Fibroblast of skin of right biceps (primary cell): ENCODE measurements around the gene DHX30.
A peak's percentile ranks its signal among the peaks of the same experiment; 100 is the strongest.
"Not testable (repeated sequence)": the region's sequence is repeated elsewhere in the genome, so short reads cannot be mapped to it uniquely, and the experiment has no call there.

ENCODE experiments used
- DNase-seq: peaks from one replicate; pipeline ENCODE4 v3.0.0-alpha.2; 2013

DHX30 gene

GRCh38 chr3:47802734-47803479 lies at the start of gene DHX30:
DHX30 (plus strand) TSS chr3:47803138; CDS start chr3:47810684, 7,546 bp downstream.
- peak; percentile 84 for DNase-seq

- no peak for DNase-seq
Observed at GRCh38 chr3:47758261-47759025, 44.5 kb upstream of the DHX30 start.

- DNase-seq = not testable (repeated sequence)
Observed at GRCh38 chr3:47760207-47760606, 42.7 kb upstream of the DHX30 start.

DNA sequence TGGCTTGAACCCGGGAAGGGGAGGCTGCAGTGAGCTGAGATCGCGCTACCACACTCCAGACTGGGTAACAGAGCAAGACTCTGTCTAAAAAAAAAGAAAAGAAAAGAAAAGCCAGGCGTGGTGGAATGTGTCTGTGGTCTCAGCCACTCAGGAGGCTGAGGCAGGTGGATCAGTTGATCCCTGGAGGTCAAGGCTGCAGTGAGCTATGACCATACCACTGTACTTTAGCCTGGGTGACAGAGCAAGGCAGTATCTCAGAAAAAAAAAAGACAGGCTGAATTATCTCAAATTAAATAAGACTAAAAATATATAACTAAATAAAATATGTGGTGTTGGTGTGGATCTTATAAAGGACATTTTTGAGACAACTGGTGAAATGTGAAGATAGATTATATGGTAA lies 41.9 kb upstream of the DHX30 start:
- no peak for DNase-seq

- DNase-seq = peak; percentile 8
Observed at GRCh38 chr3:47762233-47762632, 40.7 kb upstream of the DHX30 start.

GRCh38 chr3:47766186-47766585 lies 36.8 kb upstream of the DHX30 start:
- no peak for DNase-seq

GRCh38 chr3:47772047-47772446 lies 30.9 kb upstream of the DHX30 start:
- DNase-seq = no peak

GRCh38 chr3:47772788-47773187 lies 30.1 kb upstream of the DHX30 start:
- no peak for DNase-seq

GRCh38 chr3:47778746-47779145 lies 24.2 kb upstream of the DHX30 start:
- no peak for DNase-seq

GRCh38 chr3:47780741-47781684 lies 21.9 kb upstream of the DHX30 start:
- DNase-seq = peak; percentile 47

DNA sequence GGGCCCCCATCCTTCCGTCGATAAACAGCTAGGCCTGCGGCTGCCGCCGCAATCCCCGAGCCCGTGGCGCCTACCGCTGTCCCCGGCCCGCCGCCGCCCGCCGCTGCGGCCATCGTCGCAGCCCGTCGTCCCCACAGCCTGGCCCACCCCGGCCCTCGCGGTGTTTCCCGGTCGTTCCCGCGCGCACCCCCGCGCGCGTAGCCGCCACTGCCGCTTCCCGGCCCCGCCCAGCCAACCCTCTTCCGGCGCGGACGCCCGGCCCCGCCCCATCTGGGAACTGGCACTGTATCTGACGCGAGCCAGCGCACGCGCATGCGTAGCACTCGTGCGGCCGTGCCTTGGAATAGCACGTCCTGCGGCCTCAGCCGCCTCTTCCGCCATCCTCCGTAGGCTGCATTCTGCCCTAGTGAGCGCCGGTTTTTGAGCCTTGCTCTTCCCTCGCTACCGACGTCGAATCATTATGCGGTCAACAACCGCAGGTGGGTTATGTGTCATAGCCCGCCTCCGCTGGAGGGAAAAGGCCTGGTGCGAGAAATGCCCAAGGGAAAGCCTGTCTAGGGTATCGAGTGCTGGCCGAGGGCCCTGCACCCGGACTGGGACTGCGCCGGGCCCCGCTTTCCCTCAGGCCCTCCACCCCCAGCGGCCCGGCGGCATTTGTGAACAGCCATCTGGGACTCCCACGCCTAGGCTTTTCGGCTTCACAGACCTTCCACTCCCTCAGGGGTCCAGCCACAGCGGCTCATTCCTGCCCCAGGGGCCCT lies 21.1 kb upstream of the DHX30 start, which contains the start of gene SMARCC1:
SMARCC1 (minus strand) TSS at position 209 of the 761 bp plus-strand sequence; CDS start at position 113, 96 bp downstream.
- peak; percentile 97 for DNase-seq

DNA sequence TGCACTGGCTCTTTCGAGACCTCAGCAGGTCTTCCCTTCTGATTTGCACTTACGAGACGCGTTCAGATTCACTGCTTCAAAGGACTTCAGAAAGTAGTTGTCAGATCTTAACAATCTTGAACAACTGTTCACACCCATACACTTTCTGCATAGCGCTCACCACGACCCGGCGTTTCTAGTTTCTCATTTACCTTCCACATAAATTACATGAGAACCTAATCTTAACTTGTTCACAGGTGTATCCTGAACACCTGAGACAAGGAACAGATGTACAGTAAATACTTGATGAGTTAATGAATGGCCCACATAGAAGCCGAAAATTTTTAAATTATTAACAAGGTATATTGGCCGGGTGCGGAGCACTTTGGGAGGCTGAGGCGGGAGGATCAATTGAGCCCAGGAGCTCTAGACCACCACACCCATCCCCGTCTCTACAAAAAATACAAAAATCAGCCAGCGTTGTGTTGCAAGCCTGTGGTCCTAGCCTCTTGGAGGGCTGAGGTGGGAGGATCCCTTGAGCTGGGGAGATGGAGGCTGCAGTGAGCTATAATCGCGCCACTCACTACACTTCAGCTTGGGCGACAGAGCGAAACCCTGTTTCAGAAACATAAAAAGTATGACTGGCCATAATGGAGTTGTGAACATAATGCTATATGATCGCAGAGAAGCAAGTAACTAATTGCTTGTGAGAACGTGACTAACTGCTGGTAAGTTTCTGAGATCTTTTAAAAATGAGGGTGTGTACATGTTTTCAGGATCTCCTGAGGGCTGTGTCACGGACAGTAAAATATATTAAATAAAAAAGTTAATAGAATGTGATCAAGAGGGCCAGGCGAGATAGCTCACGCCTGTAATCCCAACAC lies 20.3 kb upstream of the DHX30 start:
- no peak for DNase-seq

DNA sequence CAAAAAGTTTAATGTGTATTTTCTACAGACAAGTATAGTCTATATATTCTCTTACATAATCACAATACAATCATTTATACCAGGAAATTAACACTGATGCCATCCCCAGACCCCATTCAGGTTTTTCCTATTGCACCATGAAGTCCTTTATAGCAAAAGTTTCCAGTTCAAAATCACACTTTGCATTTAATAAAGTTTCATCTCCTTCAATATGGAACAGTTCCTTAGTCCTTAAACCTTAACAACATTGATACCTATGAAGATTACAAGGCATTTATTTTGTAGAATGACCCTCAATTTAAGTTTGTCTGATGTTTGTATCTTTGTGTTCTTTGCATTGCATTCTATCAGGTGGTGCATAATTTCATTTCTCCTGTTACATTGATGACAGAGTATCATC lies 19.3 kb upstream of the DHX30 start:
- DNase-seq = no peak

- no peak for DNase-seq
Observed at GRCh38 chr3:47791193-47791855, 11.6 kb upstream of the DHX30 start.

- DNase-seq = no peak
Observed at GRCh38 chr3:47792699-47793098, 10.2 kb upstream of the DHX30 start.

GRCh38 chr3:47794544-47794943 lies 8.4 kb upstream of the DHX30 start:
- no peak for DNase-seq

GRCh38 chr3:47799733-47800132 lies 3.2 kb upstream of the DHX30 start:
- no peak for DNase-seq

- DNase-seq = no peak
Observed at GRCh38 chr3:47803480-47804025, 615 bp downstream of the DHX30 start.

GRCh38 chr3:47804577-47804976 lies 1.6 kb downstream of the DHX30 start:
- no peak for DNase-seq

DNA sequence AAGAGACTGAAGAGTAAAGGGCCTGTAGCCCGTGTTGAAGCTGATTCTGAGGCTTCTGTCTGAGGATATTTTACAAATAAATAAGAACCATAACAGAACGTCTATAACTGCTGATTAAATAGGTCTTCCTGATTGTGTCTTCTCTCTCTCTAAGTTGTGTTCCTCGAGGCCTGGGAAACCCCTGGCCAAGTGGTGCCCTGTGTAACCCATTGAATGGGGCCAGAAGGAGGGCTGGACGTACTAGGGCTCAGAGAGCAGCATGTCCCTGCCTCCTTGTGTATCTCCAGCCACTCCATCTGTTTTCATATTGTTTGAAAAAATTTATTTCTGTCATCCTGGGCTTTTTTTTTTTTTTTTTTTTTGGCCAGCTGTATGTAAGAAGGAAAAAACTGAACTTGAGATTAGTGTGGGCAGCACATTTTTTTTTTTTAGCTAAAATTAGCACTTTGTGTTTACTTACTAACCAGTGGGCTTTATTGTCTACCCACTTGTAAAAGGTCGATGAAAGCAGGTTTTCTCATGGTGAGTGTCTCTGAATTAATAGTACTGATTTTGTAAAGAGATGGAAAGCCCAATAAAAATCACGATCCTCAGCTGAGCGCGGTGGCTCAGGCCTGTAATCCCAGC lies 10.7 kb downstream of the DHX30 start:
- DNase-seq = no peak
